HG03039 (cell line): ENCODE data around the gene GAS6.
"Not testable (repeated sequence)": the region's sequence is repeated elsewhere in the genome, so short reads cannot be mapped to it uniquely, and the experiment has no call there.

Experiments used
- ATAC-seq: cut with Tn5 transposase; IDR thresholded peaks from one replicate; pipeline ENCODE4 v1.9.1; 2021; ENCODE audit warnings: mild to moderate bottlenecking, moderate library complexity; ENCODE audit not compliant: unreplicated experiment

The GAS6 gene

DNA sequence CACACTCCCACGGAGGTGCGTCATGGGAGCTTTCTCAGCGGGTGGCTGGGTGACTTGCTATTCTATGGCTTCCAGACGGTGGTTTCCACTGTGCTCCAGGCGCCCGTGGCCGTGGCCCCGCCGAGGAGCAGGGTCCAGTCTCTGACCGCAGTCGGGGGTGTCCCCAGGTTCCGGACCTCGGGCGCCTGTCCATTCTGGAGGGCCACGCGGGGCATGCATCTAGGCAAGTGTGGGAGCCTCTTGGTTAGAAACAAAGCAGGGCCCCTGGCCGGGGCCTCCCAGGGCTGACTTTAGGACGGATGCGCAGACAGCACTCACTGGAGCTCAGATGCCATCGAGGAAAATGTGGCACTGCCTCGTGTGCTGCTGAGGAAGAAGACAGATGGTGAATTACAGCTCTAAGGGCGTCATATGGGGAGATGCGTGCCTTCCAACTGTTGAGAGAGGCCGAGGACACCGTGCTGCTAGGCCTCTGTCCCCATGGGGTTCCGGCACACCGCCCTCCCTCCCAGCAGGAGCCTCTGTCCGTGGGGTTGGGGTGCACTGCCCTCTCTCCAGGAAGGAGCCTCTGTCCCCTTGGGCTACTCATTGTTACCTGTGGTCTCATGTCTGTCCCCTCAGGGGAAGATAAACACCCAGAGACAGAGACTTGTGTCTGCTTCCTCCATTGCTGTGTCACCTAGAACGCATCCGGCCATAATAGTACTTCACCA is 66.8 kb downstream of the GAS6 start:
- ATAC-seq: no peak

DNA sequence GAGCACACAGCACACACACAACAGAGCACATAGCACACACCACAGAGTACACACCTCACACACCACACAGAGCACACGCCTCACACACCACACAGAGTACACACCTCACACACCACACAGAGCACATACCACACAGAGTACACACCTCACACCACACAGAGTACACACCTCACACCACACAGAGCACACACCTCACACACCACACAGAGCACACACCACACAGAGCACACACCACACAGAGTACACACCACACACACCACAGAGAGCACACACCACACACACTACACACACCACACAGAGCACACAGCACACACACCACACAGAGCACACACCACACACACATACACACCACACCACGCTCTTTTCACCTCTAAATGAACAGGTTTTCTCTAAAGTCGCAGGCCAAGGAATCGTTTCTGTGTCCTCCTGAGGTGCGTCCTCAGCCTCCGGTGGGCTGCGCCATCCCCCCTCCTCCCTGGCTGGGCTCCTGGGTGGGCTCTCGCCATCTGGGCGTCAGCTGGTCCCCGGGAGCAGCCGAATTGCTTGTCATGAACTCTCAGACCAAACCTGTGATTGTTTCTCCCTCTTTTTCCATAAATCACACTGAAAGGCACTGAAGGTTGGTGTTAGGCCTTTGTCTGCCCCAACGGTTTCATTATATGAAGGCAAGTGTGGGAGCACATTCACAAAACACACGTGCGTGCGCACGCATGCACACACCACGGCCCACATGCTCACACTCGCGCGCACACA is 67.5 kb downstream of the GAS6 start:
- ATAC-seq: no peak

- not testable (repeated sequence) for ATAC-seq
Observed at GRCh38 chr13:113795362-113795761, 68.5 kb downstream of the GAS6 start.

DNA sequence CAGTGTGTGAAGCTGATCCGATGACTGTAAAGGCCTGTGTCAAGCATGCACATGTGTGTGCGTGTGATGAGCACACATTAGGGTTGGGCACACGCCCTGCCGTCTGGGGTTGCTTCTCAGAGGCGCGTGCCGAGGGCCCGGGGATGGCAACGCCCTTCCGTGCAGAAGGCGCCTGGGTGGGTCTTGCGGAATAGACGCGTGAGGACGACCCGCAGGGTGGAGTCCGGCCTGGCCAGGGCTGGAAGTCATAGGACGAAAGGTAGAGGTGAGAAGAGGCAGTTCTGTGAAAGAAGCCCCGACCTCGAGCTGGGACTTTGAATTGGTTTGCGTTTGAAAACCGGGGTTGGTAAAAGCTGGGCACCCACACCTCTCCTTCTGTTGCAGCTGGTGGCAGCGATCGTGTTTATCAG is 69.1 kb downstream of the GAS6 start:
- no peak for ATAC-seq

DNA sequence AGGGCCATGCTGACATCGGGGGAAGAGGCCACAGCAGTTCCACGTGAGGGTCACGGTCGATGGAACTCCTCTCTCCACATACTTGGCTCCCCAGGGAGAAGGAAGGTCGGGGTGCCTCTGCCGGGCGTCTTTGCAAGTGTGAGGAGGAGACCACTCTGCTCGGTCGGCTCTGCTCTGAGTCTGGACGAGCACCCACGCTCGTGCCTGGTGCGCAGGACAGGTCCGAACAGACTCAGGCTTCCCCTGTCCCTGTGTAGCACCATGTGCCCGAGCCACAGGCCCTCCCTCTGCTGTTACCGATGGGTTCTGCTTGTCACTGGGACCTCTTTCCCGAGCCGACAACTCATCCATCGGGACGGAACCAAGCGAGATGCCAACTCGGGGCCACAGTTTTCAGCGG is 69.8 kb downstream of the GAS6 start:
- no peak for ATAC-seq

- no peak for ATAC-seq
Observed at GRCh38 chr13:113793718-113794085, 70.2 kb downstream of the GAS6 start.

DNA sequence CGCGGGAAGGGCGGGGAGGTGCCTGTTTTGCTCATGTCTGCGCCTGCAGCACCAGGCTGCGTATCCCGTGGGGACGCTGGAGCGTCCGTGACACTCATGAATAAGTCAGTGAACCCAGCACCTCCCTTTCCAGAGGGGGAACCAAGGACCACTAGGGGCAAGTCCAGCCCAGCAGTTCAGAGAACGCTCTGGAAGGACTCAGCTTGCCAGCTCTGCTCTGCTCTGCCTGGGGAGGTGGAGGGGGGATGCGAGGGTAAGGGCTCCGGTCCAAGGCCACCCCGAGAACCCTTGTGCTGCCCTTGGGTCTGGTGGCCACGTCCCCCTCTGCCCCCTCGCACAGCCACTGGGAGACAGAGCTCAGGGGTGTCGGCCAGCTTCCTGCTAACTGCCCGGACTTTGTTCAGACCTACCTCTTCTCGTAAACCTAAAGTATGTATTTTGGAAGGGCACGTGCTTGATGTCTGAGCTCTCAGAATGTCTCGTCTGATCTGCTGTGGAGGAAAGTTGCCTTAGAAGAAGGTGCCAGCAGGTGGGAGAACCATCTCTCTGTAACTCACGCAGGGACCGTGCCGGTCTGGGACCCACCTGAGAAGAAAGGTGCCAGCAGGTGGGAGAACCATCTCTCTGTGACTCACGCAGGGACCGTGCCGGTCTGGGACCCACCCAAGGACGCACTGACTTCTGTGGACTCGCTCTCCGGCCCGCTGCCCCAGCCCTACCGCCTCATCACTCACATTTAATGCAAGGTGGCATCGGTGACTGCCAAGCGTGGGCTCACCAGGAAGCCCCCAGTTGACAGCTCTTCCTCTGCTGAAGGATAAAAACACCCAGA is 70.8 kb downstream of the GAS6 start:
- ATAC-seq: no peak

DNA sequence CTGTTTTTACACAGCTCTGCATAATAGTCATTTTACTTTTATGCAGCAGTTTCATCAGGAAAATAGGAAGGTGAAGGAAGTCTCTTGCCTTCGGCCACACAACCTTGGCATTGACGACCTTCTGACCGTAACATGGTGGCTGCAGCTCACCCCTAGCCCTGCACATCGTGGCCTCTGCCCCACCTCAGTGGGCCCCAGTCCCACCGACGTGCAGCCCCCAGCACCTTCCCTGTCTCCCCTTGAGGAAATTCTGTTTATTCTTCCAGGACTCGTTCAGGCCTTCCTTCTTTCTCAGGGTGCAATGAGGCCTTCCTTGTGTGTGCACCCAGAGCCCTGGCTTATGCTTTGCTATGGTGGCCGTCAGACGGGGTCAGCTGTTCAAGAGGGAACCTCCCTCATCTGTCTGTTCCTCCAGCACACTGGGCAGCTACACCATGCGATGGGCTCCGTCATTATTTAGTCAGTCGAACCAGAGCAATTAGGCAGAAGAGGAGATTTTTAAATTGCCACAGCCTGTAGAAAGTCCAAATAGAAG is 71.6 kb downstream of the GAS6 start:
- ATAC-seq: no peak

DNA sequence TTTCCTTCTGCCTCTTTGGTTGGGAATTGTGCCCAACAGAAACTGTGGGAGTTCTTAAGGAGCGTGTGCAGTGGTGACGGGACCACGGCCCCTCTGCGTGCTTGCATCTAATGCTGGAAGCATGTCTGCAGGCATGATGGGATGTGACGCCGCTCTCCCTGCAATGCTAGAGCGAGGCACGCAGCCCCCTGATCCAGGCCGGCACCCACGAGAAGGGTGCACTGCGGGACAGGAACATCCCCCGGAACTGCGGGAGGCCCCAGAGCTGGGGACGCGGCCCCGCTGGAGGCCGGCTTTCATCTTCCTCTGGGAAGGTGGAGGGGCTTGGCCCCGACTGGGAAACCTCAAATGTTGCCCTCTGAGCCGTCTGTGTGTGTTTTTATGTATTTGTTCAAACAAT is 72.1 kb downstream of the GAS6 start:
- ATAC-seq: no peak

- ATAC-seq: no peak
Observed at GRCh38 chr13:113791226-113791625, 72.7 kb downstream of the GAS6 start.

- ATAC-seq: not testable (repeated sequence)
Observed at GRCh38 chr13:113789931-113790330, 73.9 kb downstream of the GAS6 start.

DNA sequence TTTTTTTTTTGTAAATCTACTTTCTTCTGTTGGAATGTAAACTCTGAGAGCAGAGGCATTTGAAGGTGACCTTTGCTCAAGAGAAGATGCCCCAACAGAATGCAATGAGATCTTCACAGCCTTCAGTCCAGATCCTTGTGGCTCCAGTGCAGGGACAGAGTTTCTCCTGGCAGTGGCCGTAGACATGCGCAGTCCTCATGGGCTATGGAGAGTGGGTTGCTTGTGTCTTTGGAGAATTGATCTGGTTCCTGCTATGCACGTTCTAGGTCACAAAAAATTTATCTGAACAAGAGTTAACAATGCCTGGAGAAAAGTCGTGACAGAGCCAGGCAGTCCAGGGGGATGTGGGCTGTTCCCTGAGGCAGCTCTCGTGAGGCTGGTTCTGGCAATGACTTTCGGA is 74.7 kb downstream of the GAS6 start:
- ATAC-seq: no peak

DNA sequence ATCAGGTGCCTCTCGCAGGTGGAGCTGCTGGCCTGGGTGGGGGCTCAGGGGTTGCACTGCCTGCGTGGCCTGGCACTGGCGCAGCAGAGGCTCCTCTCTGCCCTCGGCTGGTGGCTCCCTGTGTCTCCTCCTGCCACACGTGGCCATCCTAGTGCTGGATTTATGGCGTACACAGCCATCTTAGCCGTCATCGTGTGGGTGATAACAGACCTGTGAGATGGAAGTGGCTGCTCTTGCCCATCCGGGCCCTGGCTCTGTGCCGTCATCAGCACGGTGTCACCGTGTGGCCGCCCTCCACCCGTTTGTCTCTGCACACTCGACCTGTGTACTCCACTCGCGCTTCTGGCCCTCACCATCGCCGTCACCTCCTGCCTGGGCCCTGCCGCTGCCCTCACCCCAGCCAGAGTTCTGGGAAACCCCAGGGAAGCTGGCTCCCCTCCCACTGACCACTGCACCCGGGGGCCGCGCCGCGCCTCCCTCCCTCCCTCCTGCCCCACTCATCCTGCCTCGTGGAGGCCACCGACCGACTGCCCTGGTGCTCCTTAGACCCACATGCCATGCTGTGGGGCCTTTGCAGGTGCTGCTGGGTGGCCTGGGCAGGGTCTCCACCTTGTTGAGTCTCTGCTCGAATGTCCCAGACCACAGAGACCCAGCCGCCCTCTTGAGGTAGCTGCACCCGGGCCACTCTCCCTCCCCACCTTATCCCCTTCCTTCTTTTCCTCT is 75.3 kb downstream of the GAS6 start:
- no peak for ATAC-seq

DNA sequence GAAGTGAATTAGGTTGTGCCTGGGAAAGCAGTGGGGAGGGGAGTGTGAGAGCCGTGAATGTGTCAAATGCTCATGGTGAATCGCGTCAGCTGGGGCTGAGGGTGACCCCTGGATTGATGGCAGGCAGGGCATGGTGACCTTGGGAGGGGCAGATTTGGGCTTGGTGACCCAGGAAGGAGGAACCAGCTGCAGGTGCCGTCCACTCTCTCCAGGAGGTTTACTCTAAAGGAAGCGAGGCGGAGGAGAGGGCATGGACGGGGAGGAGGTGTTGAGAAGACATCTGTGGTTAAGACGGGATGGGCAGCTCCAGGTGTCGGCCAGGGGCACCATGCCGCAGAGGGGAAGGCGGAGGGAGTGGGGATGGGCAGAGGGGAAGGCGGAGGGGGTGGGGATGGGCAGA is 76.2 kb downstream of the GAS6 start:
- ATAC-seq: no peak

- no peak for ATAC-seq
Observed at GRCh38 chr13:113786262-113786841, 77.5 kb downstream of the GAS6 start.

- no peak for ATAC-seq
Observed at GRCh38 chr13:113785051-113786010, 78.5 kb downstream of the GAS6 start.

GRCh38 chr13:113784645-113785024 is 79.2 kb downstream of the GAS6 start:
- no peak for ATAC-seq

GRCh38 chr13:113783966-113784644 is 79.8 kb downstream of the GAS6 start:
- ATAC-seq: no peak
